Stimulated activated CD4-positive, alpha-beta T cell treated with anti-CD3 and anti-CD28 coated beads, Interleukin-4, amount 100 ng/mL, for 1 hour (primary cell): Measurements from ENCODE around the gene SQOR.

Experiments used
- DNase-seq: peaks from one replicate; pipeline ENCODE4 v3.0.0-alpha.2; 2020

Gene SQOR

DNA sequence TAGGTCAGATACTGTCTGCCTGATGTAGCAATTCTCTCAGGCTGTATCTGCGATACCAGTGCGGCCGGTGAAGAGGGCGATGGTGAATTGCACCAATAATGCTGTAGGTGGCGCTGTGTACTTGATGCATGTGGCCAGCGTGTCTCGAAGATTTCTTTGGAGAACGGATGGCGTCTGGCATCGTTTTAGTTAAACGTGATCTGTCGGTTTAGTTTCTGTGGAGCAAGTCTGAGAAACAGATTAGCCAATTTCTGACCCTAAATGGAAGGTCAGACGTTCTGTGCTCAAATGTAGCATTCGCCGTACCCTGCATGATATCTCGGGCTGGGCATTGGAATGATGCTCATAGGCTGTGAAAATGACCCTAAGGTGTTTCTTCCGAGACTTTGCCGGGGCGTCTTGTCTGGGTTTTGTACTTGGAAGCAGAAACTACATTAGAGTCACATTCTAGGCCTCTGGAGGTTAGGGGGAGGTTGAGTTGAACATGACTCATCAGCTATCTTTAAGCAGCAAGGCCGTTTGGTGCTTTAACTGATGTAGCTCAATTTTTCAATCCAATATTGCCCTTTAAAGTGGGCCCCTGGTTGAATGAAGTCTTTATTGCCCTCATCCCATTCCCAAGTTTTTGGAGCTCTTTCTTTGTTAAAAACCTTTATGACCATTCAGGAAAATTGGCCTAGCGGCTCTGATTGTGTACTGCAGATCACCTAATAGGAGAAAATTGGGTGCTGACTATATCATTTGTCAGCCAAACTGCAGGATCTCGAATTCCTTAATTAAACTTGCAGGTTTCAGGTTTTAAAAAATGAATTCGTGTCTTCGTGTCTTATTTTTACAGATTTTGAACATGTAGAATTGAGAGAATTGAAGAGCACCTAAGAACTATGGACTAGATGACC is 80.0 kb downstream of the SQOR start:
- DNase-seq, result peak; percentile 28

- DNase-seq, result no peak
Observed at GRCh38 chr15:45715528-45715927, 80.7 kb downstream of the SQOR start.

GRCh38 chr15:45719490-45719889 is 84.7 kb downstream of the SQOR start:
- no peak for DNase-seq

GRCh38 chr15:45720183-45720582 is 85.4 kb downstream of the SQOR start:
- DNase-seq, result no peak

- no peak for DNase-seq
Observed at GRCh38 chr15:45728641-45729040, 93.8 kb downstream of the SQOR start.

DNA sequence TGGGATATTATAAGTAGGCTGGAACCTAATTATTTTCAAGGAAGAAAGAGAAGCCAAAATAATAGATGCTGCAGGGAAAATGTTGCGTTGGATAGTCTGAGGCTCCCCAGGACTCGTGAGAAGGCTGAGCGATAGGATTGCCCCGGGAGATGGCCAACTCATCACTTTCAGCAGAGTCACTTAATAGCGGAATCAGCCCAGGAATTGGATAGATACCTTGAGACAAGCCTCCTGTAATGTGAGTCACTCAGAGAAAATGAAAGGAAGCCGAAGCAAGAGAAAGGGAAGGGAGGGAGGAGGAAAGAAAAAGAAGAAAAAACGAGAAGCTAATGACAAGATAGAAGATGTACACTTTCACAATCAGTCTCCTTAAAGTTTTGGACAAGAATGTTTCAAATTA is 94.3 kb downstream of the SQOR start:
- no peak for DNase-seq

- no peak for DNase-seq
Observed at GRCh38 chr15:45731343-45731742, 96.5 kb downstream of the SQOR start.

- no peak for DNase-seq
Observed at GRCh38 chr15:45732662-45733061, 97.8 kb downstream of the SQOR start.

DNA sequence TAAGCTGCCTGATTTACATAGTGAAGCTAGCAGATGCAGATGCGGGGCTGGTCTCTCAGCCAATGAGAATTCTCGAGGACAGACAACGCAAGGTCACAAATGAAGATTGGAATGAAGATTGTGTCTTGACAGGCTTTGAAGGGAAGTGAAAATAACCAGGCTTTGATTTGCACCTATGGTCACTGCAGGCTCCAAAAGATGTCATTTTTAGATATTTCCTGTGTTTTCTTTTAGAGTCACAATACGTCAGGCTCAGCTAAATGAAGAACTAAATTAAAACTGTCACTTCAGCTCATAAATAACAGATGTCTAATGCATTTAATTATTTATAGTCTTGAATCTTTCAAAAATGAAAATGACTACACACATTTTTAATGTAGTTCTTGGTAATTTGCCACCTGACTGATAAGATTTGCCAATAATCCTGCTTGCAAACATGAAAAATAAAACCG is 99.5 kb downstream of the SQOR start:
- DNase-seq, result no peak
